Renal cortex interstitium (tissue), 11 donors: ENCODE data around the gene ZNF853. TPM values are rescaled to one million over a fixed set of nuclear protein-coding genes. Genes with fewer than 3 reads are reported as not detected.
"Not testable (repeated sequence)": the region's sequence is repeated elsewhere in the genome, so short reads cannot be mapped to it uniquely, and the experiment has no call there.

Experiments used
- DNase-seq, 11 donors: peaks; one replicate each; pipeline ENCODE4 v3.0.0-alpha.2; 2013; ENCODE audit warnings: low read depth in 9 of 11, low spot score in 4 of 11; ENCODE audit errors: extremely low read depth in 1 of 11
- polyA plus RNA-seq, 3 donors: library from polyadenylated mRNA; unstranded; fragments of 120-200 nt; gene quantifications; one replicate each; pipeline ENCODE4 v1.2.1, GENCODE V29; 2013; ENCODE audit not compliant: insufficient read length in 3 of 3

The ZNF853 gene
- polyA plus RNA-seq, 3 donors, result 13.3 to 18.8 (median 14.5) TPM

DNA sequence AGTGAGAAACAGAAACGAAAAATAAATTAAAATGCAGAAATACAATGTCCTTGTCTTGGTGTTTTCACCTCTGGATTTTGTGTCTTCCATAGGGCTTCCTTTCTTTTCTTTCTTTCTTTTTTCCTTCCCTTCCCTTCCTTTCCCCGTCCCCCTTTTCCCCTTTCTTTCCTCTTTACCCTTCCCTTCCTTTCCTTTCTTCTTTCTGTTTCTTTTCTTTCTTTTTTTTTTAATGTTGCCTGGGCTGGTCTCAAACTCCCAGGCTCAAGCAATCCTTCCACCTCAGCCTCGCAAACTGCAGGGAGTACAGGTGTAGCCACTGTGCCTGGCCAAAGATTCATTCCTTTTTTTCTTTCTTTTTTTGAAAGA is 8.8 kb downstream of the ZNF853 start:
- DNase-seq, result no peak

- DNase-seq, result no peak
Observed at GRCh38 chr7:6628045-6628444, 12.6 kb downstream of the ZNF853 start.

GRCh38 chr7:6630007-6630849 is 14.8 kb downstream of the ZNF853 start:
- DNase-seq, result no peak

GRCh38 chr7:6631605-6632004 is 16.2 kb downstream of the ZNF853 start:
- no peak for DNase-seq

GRCh38 chr7:6634021-6634420 is 18.6 kb downstream of the ZNF853 start:
- DNase-seq, result no peak

DNA sequence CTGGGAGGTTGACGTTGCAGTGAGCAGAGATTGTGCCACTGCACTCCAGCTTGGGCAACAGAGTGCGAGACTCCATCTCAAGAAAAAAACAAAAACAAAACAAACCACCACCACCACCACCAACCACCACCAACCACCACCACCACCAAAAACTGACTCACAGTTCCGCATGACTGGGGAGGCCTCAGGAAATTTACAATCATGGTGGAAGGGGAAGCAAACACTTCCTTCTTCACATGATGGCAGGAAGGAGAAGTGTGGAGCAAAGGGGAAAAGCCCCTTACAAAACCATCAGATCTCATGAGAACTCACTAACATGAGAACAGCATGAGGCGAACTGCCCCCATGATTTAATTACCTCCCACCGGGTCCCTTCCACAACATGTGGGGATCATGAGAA is 19.6 kb downstream of the ZNF853 start:
- not testable (repeated sequence) for DNase-seq

GRCh38 chr7:6636741-6637543 is 21.5 kb downstream of the ZNF853 start, which contains the start of gene ZNF316:
Gene ZNF316 (plus strand): TSS chr7:6637318. CDS start chr7:6642410, 5,092 bp downstream.
- DNase-seq, result no peak

GRCh38 chr7:6637544-6638229 is 22.3 kb downstream of the ZNF853 start:
- DNase-seq, result no peak

DNA sequence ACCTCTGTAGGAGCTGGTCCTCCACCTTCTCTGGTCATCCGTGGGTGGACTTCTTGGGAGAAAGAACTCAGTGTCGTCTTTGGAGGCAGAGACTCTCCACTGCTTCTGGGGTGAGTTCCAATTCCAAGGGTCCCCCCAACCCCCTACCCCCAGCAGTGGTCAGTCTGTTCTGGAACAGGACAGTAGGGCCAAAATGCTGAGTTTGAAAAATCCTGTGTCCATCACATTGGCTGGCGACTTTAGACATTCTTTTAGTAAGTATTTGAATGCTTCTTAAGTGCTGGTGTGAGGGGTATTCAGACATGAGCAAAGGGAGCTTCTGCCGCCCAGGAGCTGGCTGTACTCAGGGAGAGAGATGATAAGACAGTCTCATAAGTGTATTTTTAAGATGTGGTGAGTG is 23.6 kb downstream of the ZNF853 start:
- DNase-seq, result no peak

GRCh38 chr7:6639627-6640026 is 24.2 kb downstream of the ZNF853 start:
- DNase-seq, result no peak

- no peak for DNase-seq
Observed at GRCh38 chr7:6640246-6640721, 24.9 kb downstream of the ZNF853 start.

- DNase-seq, result no peak
Observed at GRCh38 chr7:6641305-6642035, 26.1 kb downstream of the ZNF853 start.

DNA sequence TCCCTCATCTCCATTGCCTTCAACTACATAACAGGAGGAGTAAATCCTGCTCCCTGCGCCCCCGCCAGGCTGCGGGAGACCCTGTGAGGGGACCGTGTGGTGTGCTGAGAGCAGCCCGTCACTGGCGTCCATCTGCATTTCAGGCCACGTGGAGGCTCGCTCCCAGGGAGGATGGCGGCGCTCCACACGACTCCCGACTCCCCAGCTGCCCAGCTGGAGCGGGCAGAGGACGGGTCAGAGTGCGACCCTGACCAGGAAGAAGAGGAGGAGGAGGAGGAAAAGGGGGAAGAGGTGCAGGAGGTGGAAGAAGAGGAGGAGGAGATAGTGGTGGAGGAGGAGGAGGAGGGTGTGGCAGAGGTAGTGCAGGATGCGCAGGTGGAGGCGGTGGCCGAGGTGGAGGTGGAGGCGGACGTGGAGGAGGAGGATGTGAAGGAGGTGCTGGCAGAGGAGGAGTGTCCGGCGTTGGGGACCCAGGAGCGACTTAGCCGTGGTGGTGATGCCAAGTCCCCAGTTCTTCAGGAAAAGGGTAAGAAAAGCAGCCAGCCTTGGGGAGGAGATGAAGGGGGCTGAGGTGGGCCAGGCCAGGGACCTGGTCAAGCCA is 26.9 kb downstream of the ZNF853 start:
- DNase-seq, result no peak

DNA sequence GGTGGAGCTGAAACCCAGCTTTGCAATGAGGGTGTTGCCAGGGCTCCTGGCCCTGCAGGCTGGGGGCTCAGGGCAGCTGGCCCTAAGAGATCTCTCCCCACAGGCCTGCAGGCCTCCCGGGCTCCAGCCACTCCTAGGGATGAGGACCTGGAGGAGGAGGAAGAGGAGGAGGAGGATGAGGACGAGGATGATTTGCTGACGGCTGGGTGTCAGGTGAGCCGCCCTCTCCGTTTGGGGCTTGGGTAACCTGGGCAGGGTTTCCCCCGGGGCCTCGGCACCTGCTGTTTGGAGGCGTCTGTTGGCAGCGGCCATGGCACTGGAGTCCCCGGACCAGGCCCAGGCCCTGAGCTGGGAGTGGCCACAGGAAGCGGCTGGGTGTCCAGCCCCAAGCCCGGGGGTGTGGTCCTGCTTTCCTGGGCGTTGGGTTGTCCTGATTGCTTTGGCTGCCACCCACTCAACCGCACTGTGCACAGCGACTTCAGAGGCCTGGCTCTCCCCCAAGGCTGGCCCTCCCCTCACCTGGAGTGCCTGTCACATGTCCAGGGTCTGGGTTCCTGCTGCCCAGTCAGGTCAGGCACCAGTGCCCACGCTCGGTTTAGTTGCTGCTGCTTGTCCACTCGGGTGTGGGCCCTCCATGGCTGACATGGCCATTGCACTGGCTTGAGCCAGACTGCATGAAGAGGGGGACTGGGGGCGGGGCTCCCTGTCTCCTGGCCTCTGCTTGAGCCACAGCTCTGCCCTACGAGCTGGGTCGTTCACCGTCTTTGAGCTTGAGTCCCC is 27.6 kb downstream of the ZNF853 start:
- no peak for DNase-seq

DNA sequence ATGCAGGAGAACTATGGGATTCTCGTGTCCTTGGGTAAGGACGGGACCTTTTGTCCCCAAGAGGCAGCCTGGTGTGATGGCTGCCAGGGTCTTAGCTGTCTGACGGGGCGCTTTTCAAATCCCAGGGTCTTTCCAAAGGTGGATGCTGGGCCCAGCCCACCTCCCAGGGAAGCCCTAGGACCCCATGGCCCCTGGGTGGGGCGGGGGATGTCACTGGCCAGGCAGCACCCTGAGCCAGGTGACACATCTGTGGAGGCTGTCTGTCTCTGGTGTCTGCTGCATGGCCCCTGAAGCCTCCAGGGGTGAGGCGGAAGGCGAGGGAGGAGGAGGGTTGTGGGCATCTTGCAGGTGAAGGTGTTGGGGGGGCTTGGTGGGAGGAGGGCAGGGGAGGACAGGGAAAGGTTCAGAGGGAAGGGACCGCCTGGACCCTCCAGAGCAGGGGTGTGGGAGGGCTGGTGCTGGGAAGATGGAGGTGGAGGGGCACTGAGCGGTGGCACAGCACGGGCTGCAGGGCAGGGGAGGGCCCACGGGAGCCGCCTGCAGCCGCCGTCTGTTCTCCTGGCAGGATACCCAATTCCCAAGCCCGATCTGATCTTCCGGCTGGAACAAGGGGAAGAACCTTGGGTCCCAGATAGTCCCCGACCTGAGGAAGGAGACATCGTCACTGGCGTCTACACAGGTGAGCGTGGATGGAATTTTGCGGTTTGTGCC is 28.7 kb downstream of the ZNF853 start:
- DNase-seq, result no peak

DNA sequence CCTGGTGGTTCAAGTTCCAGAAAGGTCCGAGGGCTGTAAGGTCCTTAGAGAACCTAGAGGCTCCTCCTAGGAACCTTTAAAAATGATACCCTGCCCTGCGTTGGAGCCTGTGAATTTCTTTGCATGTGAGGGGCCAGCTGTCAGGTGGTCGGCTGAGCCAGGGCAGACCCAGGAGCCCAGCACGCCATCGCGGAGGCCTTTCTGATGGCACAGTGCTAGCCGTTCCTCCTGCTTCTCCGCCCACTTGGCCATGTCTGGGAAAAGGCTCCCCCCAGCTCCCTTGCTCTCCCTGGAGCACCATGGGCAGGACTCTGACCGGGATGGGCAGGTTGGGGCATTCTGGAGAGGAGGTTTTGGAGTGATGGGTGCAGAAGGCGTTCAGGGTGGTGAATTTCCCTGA is 29.3 kb downstream of the ZNF853 start:
- no peak for DNase-seq

GRCh38 chr7:6646465-6646864 is 31.1 kb downstream of the ZNF853 start:
- peak in 5 of 11 donors; percentile 24 to 50 (median 38) for DNase-seq
